GM21423 (cell line): ENCODE data around the gene STX8.

ENCODE experiments used
- ATAC-seq: cut with Tn5 transposase; IDR thresholded peaks from one replicate; pipeline ENCODE4 v1.9.1; 2021; ENCODE audit warnings: mild to moderate bottlenecking, moderate library complexity; ENCODE audit not compliant: unreplicated experiment

STX8 gene

GRCh38 chr17:9217151-9218056, 358.2 kb downstream of the STX8 start:
- no peak for ATAC-seq

GRCh38 chr17:9215465-9215864, 360.2 kb downstream of the STX8 start:
- no peak for ATAC-seq

- no peak for ATAC-seq
Measured at GRCh38 chr17:9213303-9213640, 362.3 kb downstream of the STX8 start.

- ATAC-seq = no peak
Measured at GRCh38 chr17:9212376-9213302, 363.0 kb downstream of the STX8 start.

DNA sequence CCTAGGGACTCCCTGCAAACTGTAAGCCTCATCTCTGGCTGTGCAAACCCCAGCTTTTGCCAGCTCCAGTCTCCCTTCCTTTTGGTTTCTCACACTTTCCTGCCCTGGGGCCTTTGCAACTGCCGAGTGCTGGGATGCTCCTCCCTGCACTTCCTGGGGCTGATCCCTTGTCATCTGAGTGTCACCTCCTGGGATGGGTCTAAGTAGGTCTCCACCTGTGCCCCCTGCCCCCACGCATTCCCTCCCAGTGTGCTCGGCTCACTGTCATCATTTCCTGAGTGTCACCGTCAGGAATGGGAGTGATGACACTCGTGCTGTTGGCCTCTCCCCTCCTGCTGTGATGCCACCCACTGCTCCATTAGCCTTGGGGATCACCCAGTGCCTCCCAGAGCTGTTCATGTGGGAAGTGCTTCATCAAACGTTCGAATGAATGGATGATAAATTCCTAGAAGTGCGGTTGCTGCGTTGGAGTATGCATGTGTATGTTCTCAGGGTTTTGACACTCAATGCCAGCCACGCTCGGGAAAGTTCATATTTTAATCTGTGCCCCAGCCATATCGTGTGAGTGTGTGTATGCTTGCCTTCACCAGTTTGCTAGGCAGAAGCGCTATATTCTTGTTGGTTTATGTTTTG, 364.4 kb downstream of the STX8 start:
- ATAC-seq = no peak

DNA sequence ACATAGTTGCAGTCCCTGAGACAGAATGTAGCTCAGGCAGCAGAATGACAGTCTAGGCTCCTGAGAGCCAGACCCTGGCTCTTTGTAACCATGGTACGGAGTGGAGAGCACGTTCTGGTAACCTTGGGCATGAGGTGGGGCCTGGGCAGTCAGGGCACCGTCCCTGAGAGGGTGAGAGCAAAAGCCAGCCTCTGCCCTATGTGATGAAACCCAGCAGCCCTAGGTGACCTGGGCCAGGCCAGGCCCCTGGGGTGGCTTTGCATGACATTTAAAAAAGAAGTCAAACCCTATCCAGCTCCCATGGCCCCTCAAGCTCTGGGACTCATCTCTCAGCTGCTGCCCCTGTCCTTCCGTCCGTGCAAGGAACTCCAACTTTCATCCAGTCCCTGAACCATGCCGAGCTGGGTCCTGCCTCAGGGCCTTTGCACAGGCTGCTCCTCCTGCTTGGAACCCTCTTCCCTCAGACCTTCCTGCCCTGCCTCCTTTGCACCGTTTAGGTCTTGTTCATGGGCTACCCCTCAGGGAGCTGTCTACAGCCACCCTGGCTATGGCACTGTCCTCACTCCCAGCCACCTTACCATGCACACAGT, 365.7 kb downstream of the STX8 start:
- no peak for ATAC-seq

- no peak for ATAC-seq
Measured at GRCh38 chr17:9209347-9209746, 366.3 kb downstream of the STX8 start.

GRCh38 chr17:9208381-9209105, 367.1 kb downstream of the STX8 start:
- no peak for ATAC-seq

DNA sequence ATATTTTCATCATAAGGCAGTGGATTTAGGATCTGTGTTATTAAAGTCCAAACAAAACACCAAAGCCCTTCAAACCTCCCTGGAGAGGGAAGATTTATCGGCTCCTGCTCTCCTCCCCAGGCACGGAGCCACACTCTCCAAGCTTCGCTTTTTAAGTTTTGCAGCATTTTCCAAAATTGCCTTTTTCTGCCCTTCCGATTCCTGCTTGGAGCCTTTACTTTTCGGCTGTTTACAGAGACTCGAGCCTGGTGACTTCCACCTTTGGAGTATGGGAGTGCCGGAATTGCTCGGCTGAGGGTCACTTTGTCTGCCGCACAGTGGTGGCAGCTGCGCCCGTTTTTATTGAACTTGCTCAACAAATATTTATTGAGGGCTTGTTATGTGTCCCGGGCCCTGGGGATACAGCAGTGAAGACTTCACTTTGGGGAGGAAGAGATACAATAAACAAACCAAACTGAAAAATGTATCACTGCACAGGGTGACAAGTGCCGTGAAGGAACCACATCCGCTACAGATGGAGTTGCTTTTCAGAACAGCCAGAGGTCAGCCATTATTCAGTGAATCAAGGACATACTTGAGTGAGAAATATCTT, 368.8 kb downstream of the STX8 start:
- no peak for ATAC-seq

- no peak for ATAC-seq
Measured at GRCh38 chr17:9206410-9206703, 369.3 kb downstream of the STX8 start.

DNA sequence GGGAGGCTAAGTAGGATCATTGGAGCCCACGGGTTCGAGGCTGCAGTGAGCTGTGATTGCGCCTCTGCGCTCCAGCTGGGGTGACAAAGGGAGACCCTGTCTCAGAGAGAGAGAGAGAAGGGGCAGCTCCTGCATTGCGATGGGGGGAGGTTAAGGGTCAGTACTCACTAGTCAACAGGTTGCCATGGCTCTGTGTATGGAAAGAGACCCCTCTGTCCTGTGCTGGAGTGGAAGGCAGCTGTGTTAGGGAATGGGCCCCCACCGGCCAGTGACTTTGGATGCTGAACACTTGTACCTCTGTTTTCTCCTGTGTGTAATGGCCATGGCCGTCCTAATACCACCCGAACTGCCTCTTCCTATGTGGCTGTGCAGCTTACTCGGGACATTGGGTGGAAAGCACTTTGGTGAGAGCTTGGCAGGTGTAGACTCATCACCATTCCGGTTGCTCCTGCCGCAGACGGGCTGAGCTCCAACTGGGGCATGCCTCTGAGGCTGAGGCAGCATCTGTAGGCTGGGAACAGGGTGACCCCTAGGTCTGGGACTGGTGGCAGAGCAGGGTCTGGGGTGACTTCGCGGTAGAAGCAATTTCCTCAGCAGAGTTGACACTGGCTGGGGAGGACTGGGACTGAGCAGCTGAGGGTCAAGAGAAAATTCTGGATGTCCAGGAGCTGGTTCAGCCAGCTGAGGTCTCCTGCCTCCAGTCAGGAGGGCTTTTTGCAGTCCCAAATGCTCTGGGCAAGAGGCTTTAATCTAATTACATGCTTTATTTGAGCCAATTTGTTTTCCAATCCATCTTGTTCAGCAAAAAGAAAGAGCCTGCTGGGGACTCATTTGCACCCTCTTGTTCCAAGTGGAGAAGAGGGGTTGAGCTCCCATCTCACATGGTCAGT, 369.9 kb downstream of the STX8 start:
- ATAC-seq = no peak

DNA sequence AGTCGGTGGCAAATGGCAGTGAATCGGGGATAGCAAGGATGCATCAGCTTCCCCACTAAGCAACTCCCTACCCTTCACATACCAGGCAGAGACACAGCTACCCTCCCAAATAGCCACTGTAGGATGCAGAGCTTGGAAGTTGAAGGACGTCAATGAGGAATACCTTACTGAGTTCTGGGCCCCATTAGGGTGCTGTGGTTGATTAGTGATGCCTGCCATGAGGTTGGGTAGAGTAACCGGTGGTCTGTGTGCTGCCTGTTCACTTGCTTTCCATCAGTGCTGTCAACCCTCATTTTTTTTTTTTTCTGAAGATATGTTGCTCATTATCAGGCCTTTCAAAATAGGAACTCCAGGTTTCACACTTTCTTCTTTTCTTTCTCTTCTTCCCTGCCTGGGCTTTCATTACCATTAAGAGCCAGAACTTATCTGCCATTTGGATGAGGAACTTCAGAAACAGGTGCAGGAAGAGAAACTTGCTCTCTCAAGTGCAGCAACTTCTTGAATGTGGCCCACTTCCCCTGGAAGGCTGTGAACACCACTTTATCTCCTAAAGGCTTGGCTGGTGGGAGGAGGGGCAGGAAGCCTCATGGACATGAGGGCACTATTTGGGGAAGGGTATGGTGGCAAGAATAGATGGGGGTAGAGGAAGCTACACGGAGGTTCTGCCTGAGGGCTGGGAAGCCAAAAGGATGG, 370.8 kb downstream of the STX8 start:
- no peak for ATAC-seq

DNA sequence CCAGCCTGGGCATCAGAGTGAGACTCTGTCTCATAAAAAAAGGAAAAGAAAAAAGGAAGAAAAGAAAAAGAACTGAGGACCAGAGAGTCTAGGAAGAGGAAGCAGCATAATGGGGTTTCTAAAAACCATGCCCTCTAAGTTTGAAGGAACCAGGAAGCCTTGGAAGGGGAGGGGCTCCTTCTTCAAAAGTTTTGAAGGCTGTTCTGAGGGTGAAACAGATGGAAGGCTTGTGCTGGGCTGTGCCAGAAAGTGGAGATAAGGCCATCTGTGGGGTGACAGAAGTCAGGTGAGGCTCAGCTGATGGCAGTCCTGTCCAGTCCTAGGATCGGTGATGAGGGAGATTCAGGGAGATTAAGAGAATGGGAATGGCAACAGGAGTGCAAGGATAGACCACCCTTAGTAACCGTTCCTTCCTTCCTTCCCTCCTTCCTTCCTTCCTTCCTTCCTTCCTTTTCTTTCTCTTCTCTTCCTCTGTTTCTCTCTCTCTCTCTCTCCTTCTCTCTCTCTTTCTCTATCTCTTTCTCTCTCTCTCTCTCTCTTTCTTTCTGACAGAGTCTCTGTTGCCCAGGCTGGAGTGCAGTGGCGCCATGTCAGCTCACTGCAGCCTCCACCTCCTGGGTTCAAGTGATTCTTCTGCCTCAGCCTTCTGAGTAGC, 371.7 kb downstream of the STX8 start:
- ATAC-seq = no peak

GRCh38 chr17:9202532-9202931, 373.1 kb downstream of the STX8 start:
- no peak for ATAC-seq

DNA sequence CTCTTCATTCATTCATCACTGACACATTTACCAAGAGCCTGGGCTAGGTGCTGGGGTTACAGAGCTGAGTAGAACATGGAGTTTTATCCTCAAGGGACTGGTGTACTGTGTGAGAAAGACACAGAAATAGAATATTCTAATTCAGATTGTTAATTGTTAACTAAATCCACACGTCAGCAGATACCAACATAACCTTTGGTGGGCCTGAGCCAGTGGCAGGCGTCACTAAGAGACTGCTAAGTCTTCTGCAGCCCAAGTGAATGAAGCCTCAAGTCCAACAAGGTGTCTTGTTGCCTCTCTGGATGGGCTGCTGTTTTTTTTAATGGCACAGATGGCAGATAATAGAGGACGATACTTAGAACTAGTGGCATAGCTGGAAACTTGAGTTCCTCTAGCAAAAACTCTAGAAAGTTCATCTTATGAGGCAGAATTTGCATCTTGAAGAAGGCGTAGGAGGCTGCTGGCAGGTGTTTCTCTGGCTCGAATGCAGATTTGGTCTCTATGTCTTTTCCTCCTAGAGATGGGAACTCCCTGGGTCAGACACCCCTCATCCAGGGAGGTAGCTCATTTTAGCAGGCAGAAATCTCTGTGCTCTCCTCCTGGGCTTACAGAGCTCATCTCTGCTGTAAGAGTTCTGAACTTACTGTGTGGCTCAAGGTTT, 374.8 kb downstream of the STX8 start:
- ATAC-seq = peak; percentile 80
